HepG2 (cell line): ENCODE data around the gene TNNI2. TPM values are rescaled to one million over a fixed set of nuclear protein-coding genes. Genes with fewer than 3 reads are reported as not detected.

Source experiments
- CBX2 ChIP-seq, 2 experiments: fragments of 200-600 bp in 1 of 2; sonication (generic); formaldehyde crosslinking in 1 of 2; IDR thresholded peaks; 2 replicates each; pipeline versions ENCODE4 v1.7.0 to v1.8.1; 2018 to 2022; ENCODE audit warnings: low read depth in 2 of 2, low read length in 1 of 2, mild to moderate bottlenecking in 1 of 2, missing genetic modification reagents in 1 of 2
- MTA3 ChIP-seq: sonication (generic); formaldehyde crosslinking; IDR thresholded peaks from 2 replicates; pipeline ENCODE4 v1.4.0; 2020; ENCODE audit warnings: missing genetic modification reagents
- YEATS4 ChIP-seq: sonication (generic); formaldehyde crosslinking; IDR thresholded peaks from 2 replicates; pipeline ENCODE4 v1.4.0; 2020; ENCODE audit warnings: missing genetic modification reagents, borderline replicate concordance
- ZNF891 ChIP-seq: sonication (generic); formaldehyde crosslinking; IDR thresholded peaks from 2 replicates; pipeline ENCODE4 v1.5.0; 2020; ENCODE audit warnings: mild to moderate bottlenecking, missing genetic modification reagents
- polyA plus RNA-seq, 8 experiments: library from polyadenylated mRNA; depleted of rRNA in 3 of 8; stranded (reverse) in 7 of 8; unstranded in 1 of 8; fragments of >200 nt; fragmentation: Illumina TruSeq in 4 of 8; extraction: Trizol in 4 of 8; gene quantifications; 2 replicates each; pipeline versions ENCODE4 v1.2.1 to v1.2.3, GENCODE V29; 2011 to 2016; ENCODE audit warnings: low read depth in 4 of 8, missing spikeins in 1 of 8, mixed read lengths in 1 of 8; ENCODE audit not compliant: insufficient read depth in 1 of 8
- total RNA-seq, 5 experiments: library from RNA; depleted of rRNA; stranded (reverse); fragments of >200 nt; fragmentation: Illumina TruSeq; extraction: Trizol; gene quantifications; 2 replicates each; pipeline ENCODE4 v1.2.3, GENCODE V29; 2016; ENCODE audit warnings: low read depth in 1 of 5
- TF ChIP-seq, protein P1 (sequence below): sonication (generic); formaldehyde crosslinking; IDR thresholded peaks from 2 replicates; pipeline ENCODE4 v1.9.0; 2021; ENCODE audit warnings: missing genetic modification reagents, borderline replicate concordance
- TF ChIP-seq, protein P2 (sequence below): sonication (generic); formaldehyde crosslinking; IDR thresholded peaks from 2 replicates; pipeline ENCODE4 v1.9.0; 2022; ENCODE audit warnings: missing genetic modification reagents, mild to moderate bottlenecking, borderline replicate concordance
- TF ChIP-seq, protein P3 (sequence below), 2 experiments: fragments of 450-650 bp in 1 of 2; sonication (generic) in 1 of 2; formaldehyde crosslinking; IDR thresholded peaks; 2 replicates each; pipeline versions ENCODE4 v1.5.0 to v1.8.0; 2020 to 2022; ENCODE audit warnings: mild to moderate bottlenecking in 1 of 2, missing genetic modification reagents in 1 of 2

TNNI2 gene
- total and polyA plus RNA-seq, 2 of the 13 experiments (the other 11 are each of a cell fraction or from before 2014, with no cell fraction given), result 7.2 to 12.0 TPM

DNA sequence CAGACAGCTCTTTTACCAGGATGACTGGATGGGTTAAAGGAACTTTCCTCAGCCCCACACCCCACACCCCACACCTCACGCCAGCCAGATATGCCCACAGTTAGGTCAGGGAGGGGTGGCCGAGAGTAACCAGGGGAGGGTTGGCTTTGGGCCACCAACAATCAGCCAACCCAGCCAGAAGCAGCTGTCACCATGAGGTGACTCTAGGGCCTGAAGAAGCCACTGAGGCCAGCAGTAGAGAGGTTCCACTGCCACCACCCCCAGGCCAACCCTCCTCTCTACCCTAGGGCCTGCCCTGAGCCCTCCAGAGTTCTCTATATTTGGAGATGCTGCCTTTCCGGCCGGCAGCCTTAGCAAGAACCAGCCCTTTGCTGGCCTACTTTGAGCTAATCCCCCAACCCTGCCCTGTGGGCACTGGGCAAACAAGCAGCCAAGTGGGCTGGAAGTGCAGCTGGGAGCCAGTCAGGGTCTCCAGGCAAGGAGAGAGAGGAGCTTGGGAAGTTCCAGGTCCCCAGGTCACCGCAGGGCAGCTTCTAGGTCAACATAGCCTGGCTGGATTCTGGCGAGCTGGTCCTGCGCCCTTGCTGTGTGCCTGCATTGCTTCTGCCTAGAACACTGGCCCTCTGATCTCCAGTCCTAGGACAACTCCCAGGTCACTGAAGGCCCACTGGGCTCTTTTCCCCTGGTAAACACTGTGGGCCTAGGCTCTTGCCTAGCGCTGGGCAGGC, 16.0 kb upstream of the TNNI2 start (continued):
- TF ChIP-seq, protein P1, sequence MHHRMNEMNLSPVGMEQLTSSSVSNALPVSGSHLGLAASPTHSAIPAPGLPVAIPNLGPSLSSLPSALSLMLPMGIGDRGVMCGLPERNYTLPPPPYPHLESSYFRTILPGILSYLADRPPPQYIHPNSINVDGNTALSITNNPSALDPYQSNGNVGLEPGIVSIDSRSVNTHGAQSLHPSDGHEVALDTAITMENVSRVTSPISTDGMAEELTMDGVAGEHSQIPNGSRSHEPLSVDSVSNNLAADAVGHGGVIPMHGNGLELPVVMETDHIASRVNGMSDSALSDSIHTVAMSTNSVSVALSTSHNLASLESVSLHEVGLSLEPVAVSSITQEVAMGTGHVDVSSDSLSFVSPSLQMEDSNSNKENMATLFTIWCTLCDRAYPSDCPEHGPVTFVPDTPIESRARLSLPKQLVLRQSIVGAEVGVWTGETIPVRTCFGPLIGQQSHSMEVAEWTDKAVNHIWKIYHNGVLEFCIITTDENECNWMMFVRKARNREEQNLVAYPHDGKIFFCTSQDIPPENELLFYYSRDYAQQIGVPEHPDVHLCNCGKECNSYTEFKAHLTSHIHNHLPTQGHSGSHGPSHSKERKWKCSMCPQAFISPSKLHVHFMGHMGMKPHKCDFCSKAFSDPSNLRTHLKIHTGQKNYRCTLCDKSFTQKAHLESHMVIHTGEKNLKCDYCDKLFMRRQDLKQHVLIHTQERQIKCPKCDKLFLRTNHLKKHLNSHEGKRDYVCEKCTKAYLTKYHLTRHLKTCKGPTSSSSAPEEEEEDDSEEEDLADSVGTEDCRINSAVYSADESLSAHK (CRISPR knock-in tag), result no peak
- no peak for TF ChIP-seq ZNF891 (CRISPR knock-in tag)
- TF ChIP-seq CBX2 (IDR thresholded peaks at IDR 0.05; ENCODE audit: low read depth, low read length), result no peak
- no peak for TF ChIP-seq CBX2 (CRISPR knock-in tag; IDR thresholded peaks at IDR 0.05; ENCODE audit: low read depth)
- no peak for TF ChIP-seq MTA3 (CRISPR knock-in tag)
- TF ChIP-seq YEATS4 (CRISPR knock-in tag), result no peak
- TF ChIP-seq, protein P2, sequence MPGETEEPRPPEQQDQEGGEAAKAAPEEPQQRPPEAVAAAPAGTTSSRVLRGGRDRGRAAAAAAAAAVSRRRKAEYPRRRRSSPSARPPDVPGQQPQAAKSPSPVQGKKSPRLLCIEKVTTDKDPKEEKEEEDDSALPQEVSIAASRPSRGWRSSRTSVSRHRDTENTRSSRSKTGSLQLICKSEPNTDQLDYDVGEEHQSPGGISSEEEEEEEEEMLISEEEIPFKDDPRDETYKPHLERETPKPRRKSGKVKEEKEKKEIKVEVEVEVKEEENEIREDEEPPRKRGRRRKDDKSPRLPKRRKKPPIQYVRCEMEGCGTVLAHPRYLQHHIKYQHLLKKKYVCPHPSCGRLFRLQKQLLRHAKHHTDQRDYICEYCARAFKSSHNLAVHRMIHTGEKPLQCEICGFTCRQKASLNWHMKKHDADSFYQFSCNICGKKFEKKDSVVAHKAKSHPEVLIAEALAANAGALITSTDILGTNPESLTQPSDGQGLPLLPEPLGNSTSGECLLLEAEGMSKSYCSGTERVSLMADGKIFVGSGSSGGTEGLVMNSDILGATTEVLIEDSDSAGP (CRISPR knock-in tag), result no peak
- TF ChIP-seq, protein P3, sequence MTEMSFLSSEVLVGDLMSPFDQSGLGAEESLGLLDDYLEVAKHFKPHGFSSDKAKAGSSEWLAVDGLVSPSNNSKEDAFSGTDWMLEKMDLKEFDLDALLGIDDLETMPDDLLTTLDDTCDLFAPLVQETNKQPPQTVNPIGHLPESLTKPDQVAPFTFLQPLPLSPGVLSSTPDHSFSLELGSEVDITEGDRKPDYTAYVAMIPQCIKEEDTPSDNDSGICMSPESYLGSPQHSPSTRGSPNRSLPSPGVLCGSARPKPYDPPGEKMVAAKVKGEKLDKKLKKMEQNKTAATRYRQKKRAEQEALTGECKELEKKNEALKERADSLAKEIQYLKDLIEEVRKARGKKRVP (CRISPR knock-in tag; IDR thresholded peaks at IDR 0.05), result no peak
